Suprapubic skin (tissue), 4 donors: ENCODE results near the gene PGLYRP2. TPM values are rescaled to one million over a fixed set of nuclear protein-coding genes. Genes with fewer than 3 reads are reported as not detected.
A peak's percentile ranks its signal among the peaks of the same experiment; 100 is the strongest.

Experiments used
- DNase-seq, 2 donors: peaks; one replicate each; pipeline ENCODE4 v3.0.0-alpha.2; 2019; ENCODE audit warnings: low spot score in 2 of 2
- H3K27ac ChIP-seq: fragments of 200-600 bp; sonication (generic); one replicate; pipeline ENCODE4 v1.5.1; 2019
- H3K27me3 ChIP-seq: fragments of 200-600 bp; sonication (generic); one replicate; pipeline ENCODE4 v1.5.1; 2019
- H3K36me3 ChIP-seq: fragments of 200-600 bp; sonication (generic); one replicate; pipeline ENCODE4 v1.5.1; 2019
- H3K4me1 ChIP-seq: fragments of 200-600 bp; sonication (generic); one replicate; pipeline ENCODE4 v1.5.1; 2019
- H3K4me3 ChIP-seq: fragments of 200-600 bp; sonication (generic); one replicate; pipeline ENCODE4 v1.5.1; 2019; ENCODE audit warnings: mild to moderate bottlenecking
- H3K9me3 ChIP-seq: fragments of 200-600 bp; sonication (generic); one replicate; pipeline ENCODE4 v1.5.1; 2019
- CTCF ChIP-seq, 2 donors: fragments of 200-600 bp in 1 of 2; fragments of 450-650 bp in 1 of 2; sonication (generic) in 1 of 2; IDR thresholded peaks; one replicate each; pipeline ENCODE4 v1.5.1; 2016 to 2019; ENCODE audit warnings: antibody characterized with exemption in 2 of 2, mild to moderate bottlenecking in 1 of 2, moderate library complexity in 1 of 2
- EP300 ChIP-seq: sonication (generic); formaldehyde crosslinking; IDR thresholded peaks from one replicate; pipeline ENCODE4 v1.6.1; 2017; ENCODE audit warnings: antibody characterized with exemption
- POLR2A ChIP-seq, 2 donors: fragments of 450-650 bp; IDR thresholded peaks; one replicate each; pipeline ENCODE4 v1.6.1; 2017; ENCODE audit warnings: antibody characterized with exemption in 2 of 2, mild to moderate bottlenecking in 2 of 2, moderate library complexity in 2 of 2
- POLR2AphosphoS5 ChIP-seq, 3 donors: sonication (generic); formaldehyde crosslinking; IDR thresholded peaks; one replicate each; pipeline ENCODE4 v1.6.1; 2017; ENCODE audit warnings: antibody characterized with exemption in 3 of 3
- WGBS: methylation state at CpG from one replicate; pipeline ENCODE4 v1.1.5; 2018; 5-methylcytosine and 5-hydroxymethylcytosine counted together
- total RNA-seq, 4 donors: library from RNA; depleted of rRNA; stranded (reverse); fragments of >200 nt; gene quantifications; one replicate each; pipeline ENCODE4 v1.1.0, GENCODE V29; 2016

PGLYRP2 gene
- total RNA-seq, 4 donors from 2014 or later: 0.21 TPM; not detected in 3

GRCh38 chr19:15464394-15465385, 14.6 kb downstream of the PGLYRP2 start, which contains the start of gene RASAL3:
RASAL3 (minus strand) TSS chr19:15464544; CDS start chr19:15464358, 186 bp downstream.
- no peak within 1 kb of the TSS for H3K27ac ChIP-seq
- no peak for TF ChIP-seq EP300
- no peak for TF ChIP-seq CTCF (IDR thresholded peaks at IDR 0.05)
- TF ChIP-seq POLR2AphosphoS5 (IDR thresholded peaks at IDR 0.05): no peak
- no peak for TF ChIP-seq POLR2A (IDR thresholded peaks at IDR 0.05)
- peaks cover 28% of the 10 kb centered on the region for H3K27me3 ChIP-seq
- H3K4me3 ChIP-seq: peak within 1 kb of the TSS; percentile 45
- WGBS: 34% methylated on average over 17 of the region's 17 CpGs
- peaks cover 11% of the 10 kb centered on the region for H3K4me1 ChIP-seq
- H3K36me3 ChIP-seq: no peaks in the 10 kb centered on the region
- no peaks in the 10 kb centered on the region for H3K9me3 ChIP-seq
- DNase-seq: no peak

- Histone ChIP-seq H3K36me3 (no peaks in the 10 kb centered on the region), H3K27me3 (peaks cover 21% of the 10 kb centered on the region), H3K4me3 (peak overlapping the region; percentile 45), H3K9me3 (no peaks in the 10 kb centered on the region), H3K27ac (no peak overlapping the region), H3K4me1 (peaks cover 5% of the 10 kb centered on the region)
- WGBS: 47% methylated on average over 21 of the region's 25 CpGs
- DNase-seq: peak in 1 of 2 donors; percentile 63
- TF ChIP-seq POLR2AphosphoS5 (IDR thresholded peaks at IDR 0.05) (no peak), POLR2A (IDR thresholded peaks at IDR 0.05) (no peak), EP300 (no peak), CTCF (IDR thresholded peaks at IDR 0.05) (no peak)
These were observed 15.4 kb downstream of the PGLYRP2 start for GRCh38 chr19:15463861-15464371.

- 73% methylated on average over 2 of the region's 2 CpGs for WGBS
- no peak for DNase-seq
- TF ChIP-seq POLR2A (IDR thresholded peaks at IDR 0.05): no peak
- no peak for TF ChIP-seq EP300
- TF ChIP-seq CTCF (IDR thresholded peaks at IDR 0.05): no peak
- no peak for TF ChIP-seq POLR2AphosphoS5 (IDR thresholded peaks at IDR 0.05)
- Histone ChIP-seq H3K36me3 (no peaks in the 10 kb centered on the region), H3K4me3 (no peak overlapping the region), H3K9me3 (no peaks in the 10 kb centered on the region), H3K27ac (no peak overlapping the region), H3K4me1 (peaks cover 19% of the 10 kb centered on the region), H3K27me3 (peaks cover 26% of the 10 kb centered on the region)
These were observed 17.6 kb downstream of the PGLYRP2 start for GRCh38 chr19:15461694-15462093.

- TF ChIP-seq CTCF (IDR thresholded peaks at IDR 0.05): no peak
- no peak for TF ChIP-seq POLR2A (IDR thresholded peaks at IDR 0.05)
- no peak for TF ChIP-seq EP300
- no peak for TF ChIP-seq POLR2AphosphoS5 (IDR thresholded peaks at IDR 0.05)
- Histone ChIP-seq H3K4me3 (peak overlapping the region; percentile 43), H3K27ac (no peak overlapping the region), H3K4me1 (peaks cover 24% of the 10 kb centered on the region), H3K9me3 (no peaks in the 10 kb centered on the region), H3K27me3 (peaks cover 30% of the 10 kb centered on the region), H3K36me3 (no peaks in the 10 kb centered on the region)
- 19% methylated on average over 41 of the region's 54 CpGs for WGBS
- peak in 1 of 2 donors; percentile 55 for DNase-seq
These were observed 21.4 kb downstream of the PGLYRP2 start for GRCh38 chr19:15457701-15458484.
